ENCODE data around the gene SPATA33. TPM values are rescaled to one million over a fixed set of nuclear protein-coding genes. Genes with fewer than 3 reads are reported as not detected.

Gene SPATA33
- total and polyA plus RNA-seq, 10 of the 15 experiments (the other 5 are each of a cell fraction or from before 2014, with no cell fraction given) = 1.1 to 15.8 (median 7.6) TPM

DNA sequence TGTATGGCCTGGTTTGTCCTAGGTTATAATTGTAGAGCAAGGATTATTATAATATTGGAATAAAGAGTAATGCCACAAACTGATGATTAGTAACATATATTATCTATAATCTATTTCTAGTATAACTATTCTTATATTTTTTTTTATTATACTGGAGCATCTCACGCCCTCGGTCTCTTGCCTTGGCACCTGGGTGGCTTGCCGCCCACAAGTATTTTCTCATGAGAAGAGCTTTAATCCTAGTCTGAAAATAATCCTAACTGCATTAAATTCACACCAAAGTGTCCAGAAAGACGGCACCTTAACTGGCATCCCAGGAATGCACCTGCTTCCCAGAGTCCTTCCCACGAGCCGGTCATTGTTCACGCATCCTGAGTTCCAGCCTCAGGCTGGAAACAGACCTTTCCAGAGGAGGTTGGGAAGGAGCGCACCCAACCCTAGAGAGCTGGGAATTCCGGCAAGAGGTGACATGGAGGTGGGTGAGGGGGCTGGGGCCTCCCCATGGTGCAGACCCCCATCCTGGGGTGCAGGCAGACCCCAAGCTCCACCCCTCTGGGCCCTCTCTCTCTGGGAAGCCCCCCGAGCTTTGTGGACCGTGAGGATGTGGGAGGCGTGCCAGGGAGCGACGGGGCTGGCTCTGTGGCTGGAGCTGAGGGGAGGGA, 16.0 kb upstream of the SPATA33 start:
- RAD21 ChIA-PET (ENCODE audit: unreplicated experiment) = interaction anchor here (0.9 to 1.0 kb wide), 2 partner anchors 41 to 58 kb away, joined by 3 read pairs; no protein-coding TSS in a partner anchor
- H3K27ac ChIP-seq (ENCODE audit: control insufficient read depth, insufficient read depth) = no peak overlapping the region
- no peaks in the 10 kb centered on the region for H3K9me3 ChIP-seq (replicated peaks; ENCODE audit: control insufficient read depth, insufficient read depth, low read length)
- no peaks in the 10 kb centered on the region for H3K27me3 ChIP-seq (replicated peaks in 1 of 2; ENCODE audit: control insufficient read depth in 2 of 2, insufficient read depth in 2 of 2, low read length in 1 of 2)
- no peak overlapping the region for H3K9ac ChIP-seq (ENCODE audit: control insufficient read depth, insufficient read depth, low read length)
- SMC1A ChIA-PET (ENCODE audit: uncharacterized antibody, unreplicated experiment) = interaction anchor here (1.1 kb wide), 1 partner anchor 59 kb away, joined by 4 read pairs; no protein-coding TSS in a partner anchor
- FAIRE-seq (no peak), ATAC-seq (no peak), DNase-seq (ENCODE audit: low read depth, low spot score) (no peak)
- CTCF ChIA-PET = interaction anchor here (0.6 to 1.7 kb wide), 8 partner anchors 9 to 475 kb away, joined by 3 to 6 read pairs (median 4); no protein-coding TSS in a partner anchor
- no peak overlapping the region for H2AFZ ChIP-seq (ENCODE audit: control insufficient read depth, low read depth, low read length)
- in situ Hi-C loops (cut with MboI) = no loop called here
- peaks cover 0 to 17% of the 10 kb centered on the region in 2 experiments; a peak in 3 of 4 replicates for H3K36me3 ChIP-seq (ENCODE audit: control insufficient read depth in 2 of 2, insufficient read depth in 2 of 2, low read length in 1 of 2)
- intact Hi-C loops (cut with micrococcal nuclease; ENCODE audit: unreplicated experiment) = loop anchor here (2.0 kb wide), 1 partner anchor 67 kb away; the partner anchor contains the start of gene CPNE7
- H3K4me2 ChIP-seq (ENCODE audit: control insufficient read depth, insufficient read depth) = no peak overlapping the region
- no TSS peak for BruUV-seq (replicated peaks)
- TF ChIP-seq NBN (IDR thresholded peaks at IDR 0.05) (0 out of 2 replicates have a peak, but pooled peaks have one; percentile 1), NRF1 (conservative IDR thresholded peaks at IDR 0.05; ENCODE audit: low read depth, low read length) (no peak)
- H3K79me2 ChIP-seq (ENCODE audit: control insufficient read depth, insufficient read depth, low read length) = no peaks in the 10 kb centered on the region
- POLR2A ChIA-PET = no interaction called here
- H3K4me1 ChIP-seq (ENCODE audit: control insufficient read depth, insufficient read depth, low read length) = no peaks in the 10 kb centered on the region
- H4K20me1 ChIP-seq (ENCODE audit: control insufficient read depth, insufficient read depth) = no peaks in the 10 kb centered on the region
- H3K4me3 ChIP-seq = no peak overlapping the region
- 53% methylated on average over 14 of the region's 14 CpGs for WGBS (ENCODE audit: insufficient coverage, insufficient replicate concordance, low lambda C conversion rate, missing lambda C conversion rate)

DNA sequence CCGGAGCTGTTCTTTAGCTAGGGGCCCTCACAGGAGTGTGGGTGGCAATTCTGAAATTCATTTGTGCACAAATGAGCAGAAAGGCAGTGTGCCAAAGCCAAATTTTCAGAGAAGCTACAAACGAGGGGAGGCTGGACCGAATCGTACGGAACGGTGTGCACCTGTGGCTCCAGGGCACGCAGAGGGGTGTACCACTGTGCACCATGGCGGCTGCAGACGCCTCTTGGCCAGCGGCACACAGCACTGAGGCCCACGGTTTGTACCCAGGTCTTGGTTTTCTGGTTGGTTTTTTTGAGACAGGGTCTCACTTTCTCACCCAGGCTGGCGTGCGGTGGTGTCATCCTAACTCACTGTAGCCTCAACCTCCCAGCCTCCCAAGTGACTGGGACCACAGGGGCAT, 15.1 kb upstream of the SPATA33 start:
- intact Hi-C loops (cut with micrococcal nuclease; ENCODE audit: unreplicated experiment) = no loop called here

More for the DNA sequence above, 15.1 kb upstream of the SPATA33 start:
- no peaks in the 10 kb centered on the region for H4K20me1 ChIP-seq (ENCODE audit: control insufficient read depth, insufficient read depth)
- DNase-seq (ENCODE audit: low read depth, low spot score) (no peak), ATAC-seq (no peak), FAIRE-seq (no peak)
- in situ Hi-C loops (cut with MboI) = no loop called here
- CTCF ChIA-PET = interaction anchor here (1.3 to 1.7 kb wide), 2 partner anchors 58 to 68 kb away, joined by 4 to 5 read pairs; no protein-coding TSS in a partner anchor
- H3K4me1 ChIP-seq (ENCODE audit: control insufficient read depth, insufficient read depth, low read length) = no peaks in the 10 kb centered on the region
- RAD21 ChIA-PET (ENCODE audit: unreplicated experiment) = no interaction called here
- no peak overlapping the region for H3K4me2 ChIP-seq (ENCODE audit: control insufficient read depth, insufficient read depth)
- no TSS peak for BruUV-seq (replicated peaks)
- H3K27me3 ChIP-seq (replicated peaks in 1 of 2; ENCODE audit: control insufficient read depth in 2 of 2, insufficient read depth in 2 of 2, low read length in 1 of 2) = no peaks in the 10 kb centered on the region
- H3K4me3 ChIP-seq = no peak overlapping the region
- no peak overlapping the region for H3K27ac ChIP-seq (ENCODE audit: control insufficient read depth, insufficient read depth)
- H3K36me3 ChIP-seq (ENCODE audit: control insufficient read depth in 2 of 2, insufficient read depth in 2 of 2, low read length in 1 of 2) = peaks cover 6 to 23% of the 10 kb centered on the region in 2 experiments; a peak in 3 of 4 replicates
- no peak overlapping the region for H2AFZ ChIP-seq (ENCODE audit: control insufficient read depth, low read depth, low read length)
- no peak overlapping the region for H3K9ac ChIP-seq (ENCODE audit: control insufficient read depth, insufficient read depth, low read length)
- no peaks in the 10 kb centered on the region for H3K9me3 ChIP-seq (replicated peaks; ENCODE audit: control insufficient read depth, insufficient read depth, low read length)
- POLR2A ChIA-PET = no interaction called here
- SMC1A ChIA-PET (ENCODE audit: uncharacterized antibody, unreplicated experiment) = no interaction called here
- 86% methylated on average over 13 of the region's 13 CpGs for WGBS (ENCODE audit: insufficient coverage, insufficient replicate concordance, low lambda C conversion rate, missing lambda C conversion rate)
- H3K79me2 ChIP-seq (ENCODE audit: control insufficient read depth, insufficient read depth, low read length) = no peaks in the 10 kb centered on the region
- TF ChIP-seq POLR2A (IDR thresholded peaks at IDR 0.05; ENCODE audit: low read depth, low read length) = peak; percentile 61; the same call in 1 of the 2 replicates
- TF ChIP-seq RELA (IDR thresholded peaks at IDR 0.05; ENCODE audit: borderline replicate concordance, partially characterized antibody) = no peak

Measured in GM12878 (cell line).